ENCODE measurements around the gene MYO3B. TPM values are rescaled to one million over a fixed set of nuclear protein-coding genes. Genes with fewer than 3 reads are reported as not detected.
"Not testable (repeated sequence)": the region's sequence is repeated elsewhere in the genome, so short reads cannot be mapped to it uniquely, and the experiment has no call there.

The MYO3B gene
- total RNA-seq, 8 experiments from 2014 or later, result 0.11 to 5.1 (median 0.98) TPM

- no peak for ATAC-seq (replicated peaks in 6 of 8)
- in situ Hi-C loops (cut with MboI; ENCODE audit: low pct_unique_long_range_greater_than_20kb in 2 of 9, low sequenced_read_pairs in 9 of 9, unreplicated experiment in 9 of 9), result no loop called here
- no peak overlapping the region for H3K27ac ChIP-seq
- 50 to 100% (median 85%) methylated on average over 1 to 4 of the region's 4 CpGs; no CpG with 5 or more reads in 1 of the 10 experiments for WGBS, 10 experiments
- no peaks in the 10 kb centered on the region for H3K4me1 ChIP-seq (replicated peaks in 1 of 2)
- H3K4me3 ChIP-seq, result no peak overlapping the region
Observed at GRCh38 chr2:170262806-170263205, 84.9 kb downstream of the MYO3B start.

DNA sequence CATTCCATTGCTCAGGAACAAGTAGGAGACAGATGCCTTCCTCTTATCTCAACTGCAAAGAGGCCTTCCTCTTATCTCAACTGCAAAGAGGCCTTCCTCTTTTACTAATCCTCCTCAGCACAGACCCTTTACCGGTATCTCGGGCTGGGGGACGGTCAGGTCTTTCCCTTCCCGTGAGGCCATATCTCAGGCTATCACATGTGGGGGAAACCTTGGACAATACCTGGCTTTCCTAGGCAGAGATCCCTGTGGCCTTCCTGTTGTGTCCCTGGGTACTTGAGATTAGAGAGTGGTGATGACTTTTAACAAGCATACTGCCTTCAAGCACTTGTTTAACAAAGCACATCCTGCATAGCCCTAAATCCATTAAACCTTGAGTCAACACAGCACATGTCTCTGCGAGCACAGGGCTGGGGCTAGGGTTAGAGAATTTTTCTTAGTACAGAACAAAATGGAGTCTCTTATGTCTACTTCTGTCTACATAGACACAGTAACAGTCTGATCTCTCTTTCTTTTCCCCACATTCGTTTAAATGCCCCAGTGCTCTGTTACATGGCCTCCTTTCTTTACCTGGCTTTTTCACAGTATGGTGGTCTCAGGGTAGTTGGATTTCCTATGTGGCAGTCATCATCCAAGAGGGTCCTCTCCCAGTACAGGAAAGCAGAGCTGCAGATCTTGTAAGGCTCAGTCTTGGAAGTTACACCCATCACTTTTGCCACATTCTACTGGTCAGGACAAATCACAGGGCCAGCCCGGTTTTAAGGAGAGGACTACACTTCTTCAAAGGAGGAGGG lies 86.0 kb downstream of the MYO3B start:
- in situ Hi-C loops (cut with MboI; ENCODE audit: low pct_unique_long_range_greater_than_20kb in 2 of 9, low sequenced_read_pairs in 9 of 9, unreplicated experiment in 9 of 9); H3K4me3 ChIP-seq; H3K27ac ChIP-seq; ATAC-seq (replicated peaks in 6 of 8); H3K4me1 ChIP-seq (replicated peaks in 1 of 2): not testable (repeated sequence)
- 10 to 87% (median 75%) methylated on average over 1 to 7 of the region's 7 CpGs; no CpG with 5 or more reads in 4 of the 10 experiments for WGBS, 10 experiments

DNA sequence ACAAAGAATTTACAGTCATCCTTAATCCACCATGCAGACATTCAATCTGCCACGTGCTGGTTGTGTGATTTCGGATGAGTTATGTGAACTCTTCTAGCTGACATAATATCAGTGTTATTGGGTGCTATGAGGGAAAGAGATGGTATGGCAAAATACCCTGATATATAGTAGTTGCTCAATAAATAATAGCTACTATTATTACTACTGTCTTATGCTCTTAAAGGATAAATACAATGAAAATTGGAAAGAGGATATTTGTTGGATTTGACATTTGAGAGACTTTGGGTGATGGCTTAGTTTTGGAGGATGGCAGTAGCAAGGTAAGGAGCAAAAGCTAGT lies 86.5 kb downstream of the MYO3B start:
- in situ Hi-C loops (cut with MboI; ENCODE audit: low pct_unique_long_range_greater_than_20kb in 2 of 9, low sequenced_read_pairs in 9 of 9, unreplicated experiment in 9 of 9), result no loop called here
- no peaks in the 10 kb centered on the region for H3K4me1 ChIP-seq (replicated peaks in 1 of 2)

DNA sequence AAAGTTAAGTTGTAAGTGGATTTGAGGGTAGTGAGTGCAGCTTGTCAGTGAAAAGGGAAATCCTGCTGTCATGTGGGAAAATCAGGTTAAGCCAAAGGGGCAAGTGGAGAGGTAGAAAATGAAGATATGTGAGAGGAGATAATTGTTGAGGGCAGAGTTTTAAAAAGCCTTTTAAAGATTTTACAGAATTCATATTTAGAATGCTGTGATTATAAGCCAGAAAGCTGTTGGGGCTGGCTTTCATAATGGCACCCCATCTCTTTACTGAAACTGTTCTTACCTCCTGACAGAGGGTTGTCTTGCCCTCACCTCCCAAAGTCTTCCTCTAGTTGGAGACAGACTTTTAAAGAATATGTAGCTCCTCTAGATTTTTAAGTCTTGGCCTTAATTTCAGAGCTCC lies 86.9 kb downstream of the MYO3B start:
- Histone ChIP-seq H3K4me1 (replicated peaks in 1 of 2) (no peaks in the 10 kb centered on the region), H3K27ac (no peak overlapping the region), H3K4me3 (no peak overlapping the region)
- no peak for ATAC-seq (replicated peaks in 6 of 8)
- in situ Hi-C loops (cut with MboI; ENCODE audit: low pct_unique_long_range_greater_than_20kb in 2 of 9, low sequenced_read_pairs in 9 of 9, unreplicated experiment in 9 of 9), result no loop called here

More for the DNA sequence above, 86.5 kb downstream of the MYO3B start:
- ATAC-seq (replicated peaks in 6 of 8), result no peak
- 20 to 94% (median 79%) methylated on average over 1 to 2 of the region's 2 CpGs; no CpG with 5 or more reads in 5 of the 10 experiments for WGBS, 10 experiments
- Histone ChIP-seq H3K4me3 (no peak overlapping the region), H3K27ac (no peak overlapping the region)

DNA sequence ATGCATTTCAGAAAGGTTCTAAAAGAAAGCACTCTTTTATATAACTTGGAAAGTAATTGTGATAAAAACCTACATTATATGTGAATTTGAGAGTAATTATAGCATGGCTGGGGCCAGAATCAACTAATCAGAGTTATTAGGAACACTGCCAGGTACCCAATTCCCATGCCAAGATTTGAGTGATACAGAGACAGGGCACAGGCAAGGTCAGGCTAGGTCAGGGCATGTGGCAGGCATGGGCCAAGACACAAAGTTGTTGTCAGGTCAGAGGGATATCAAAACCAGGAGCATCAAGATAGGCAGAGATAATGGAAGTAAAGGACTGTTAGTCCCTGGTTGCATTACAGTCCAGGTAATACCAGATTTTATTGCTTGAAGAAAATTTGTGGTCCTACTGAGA lies 87.4 kb downstream of the MYO3B start:
- in situ Hi-C loops (cut with MboI; ENCODE audit: low pct_unique_long_range_greater_than_20kb in 2 of 9, low sequenced_read_pairs in 9 of 9, unreplicated experiment in 9 of 9), result no loop called here
- H3K4me3 ChIP-seq, result no peak overlapping the region
- ATAC-seq (replicated peaks in 6 of 8), result no peak
- no peaks in the 10 kb centered on the region for H3K4me1 ChIP-seq (replicated peaks in 1 of 2)
- no peak overlapping the region for H3K27ac ChIP-seq

- Histone ChIP-seq H3K4me1 (replicated peaks in 1 of 2) (no peaks in the 10 kb centered on the region), H3K27ac (no peak overlapping the region), H3K4me3 (no peak overlapping the region)
- in situ Hi-C loops (cut with MboI; ENCODE audit: low pct_unique_long_range_greater_than_20kb in 2 of 9, low sequenced_read_pairs in 9 of 9, unreplicated experiment in 9 of 9), result no loop called here
- ATAC-seq (replicated peaks in 6 of 8), result no peak
- WGBS, 10 experiments, result 9 to 88% (median 37%) methylated on average over 1 of the region's 1 CpG; no CpG with 5 or more reads in 4 of the 10 experiments
Observed at GRCh38 chr2:170266358-170266757, 88.4 kb downstream of the MYO3B start.

DNA sequence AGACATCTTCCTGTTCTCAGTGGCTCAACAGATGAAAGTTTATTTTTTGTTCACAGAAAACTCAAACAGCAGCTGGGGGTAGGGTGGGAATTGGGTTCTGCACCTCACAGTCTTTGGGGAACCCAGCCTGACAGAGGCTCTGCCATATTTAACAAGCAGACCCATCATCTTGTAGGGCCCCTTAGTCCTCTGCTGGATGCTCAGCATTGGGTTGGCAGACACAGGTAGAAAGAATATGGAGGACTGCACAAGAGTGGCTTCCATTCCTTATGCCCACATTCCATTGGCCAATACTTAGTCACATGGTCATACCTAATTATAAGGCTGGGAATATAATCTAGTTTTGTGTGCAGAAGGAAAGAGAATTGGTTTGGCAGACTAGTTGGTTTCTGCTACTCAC lies 89.1 kb downstream of the MYO3B start:
- H3K4me3 ChIP-seq, result no peak overlapping the region
- ATAC-seq (replicated peaks in 6 of 8), result no peak
- in situ Hi-C loops (cut with MboI; ENCODE audit: low pct_unique_long_range_greater_than_20kb in 2 of 9, low sequenced_read_pairs in 9 of 9, unreplicated experiment in 9 of 9), result no loop called here
- no peak overlapping the region for H3K27ac ChIP-seq
- no peaks in the 10 kb centered on the region for H3K4me1 ChIP-seq (replicated peaks in 1 of 2)

DNA sequence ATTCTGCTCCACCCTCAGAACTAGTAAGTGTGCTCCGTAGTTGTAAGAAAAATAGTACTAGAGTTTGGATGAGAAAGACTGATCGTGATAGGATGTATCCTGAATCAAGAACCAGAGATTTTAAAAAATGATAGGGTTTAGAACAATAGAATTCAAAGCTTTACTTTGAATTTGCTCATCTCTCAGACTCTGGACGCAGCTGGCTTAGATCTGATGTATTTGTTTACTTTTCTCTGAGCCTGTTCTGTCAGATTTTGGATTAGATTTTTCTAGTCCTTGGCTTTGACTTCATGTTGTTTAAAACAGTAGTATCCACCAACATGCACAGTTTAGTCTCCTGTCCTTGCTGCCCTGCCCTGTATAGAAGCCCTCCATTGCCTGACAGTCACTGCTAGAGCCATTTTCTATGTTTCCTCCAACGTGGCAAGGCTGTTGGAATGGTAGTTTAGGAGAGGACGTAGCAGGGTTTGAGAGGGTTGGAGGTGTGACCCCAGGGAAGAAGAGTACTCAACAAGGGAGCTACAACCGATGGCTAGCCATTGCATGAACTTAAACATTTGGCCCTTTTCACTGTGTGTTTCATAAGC lies 92.4 kb downstream of the MYO3B start:
- ATAC-seq (replicated peaks in 6 of 8), result no peak
- no peak overlapping the region for H3K4me3 ChIP-seq
- 19 to 85% (median 70%) methylated on average over 1 to 6 of the region's 6 CpGs for WGBS, 10 experiments
- in situ Hi-C loops (cut with MboI; ENCODE audit: low pct_unique_long_range_greater_than_20kb in 2 of 9, low sequenced_read_pairs in 9 of 9, unreplicated experiment in 9 of 9), result no loop called here
- H3K4me1 ChIP-seq (replicated peaks in 1 of 2), result no peaks in the 10 kb centered on the region
- H3K27ac ChIP-seq, result no peak overlapping the region

- ATAC-seq (replicated peaks in 6 of 8), result peak in 3 of 8 experiments; percentile 11 to 79 (median 74)
- WGBS, 10 experiments, result 88 to 100% (median 100%) methylated on average over 1 of the region's 1 CpG; no CpG with 5 or more reads in 6 of the 10 experiments
- in situ Hi-C loops (cut with MboI; ENCODE audit: low pct_unique_long_range_greater_than_20kb in 2 of 9, low sequenced_read_pairs in 9 of 9, unreplicated experiment in 9 of 9), result no loop called here
- no peak overlapping the region for H3K27ac ChIP-seq
- no peak overlapping the region for H3K4me3 ChIP-seq
- peaks cover 4 to 5% of the 10 kb centered on the region in 2 donors for H3K4me1 ChIP-seq (replicated peaks in 1 of 2)
Observed at GRCh38 chr2:170271340-170271739, 93.4 kb downstream of the MYO3B start.

- in situ Hi-C loops (cut with MboI; ENCODE audit: low pct_unique_long_range_greater_than_20kb in 2 of 9, low sequenced_read_pairs in 9 of 9, unreplicated experiment in 9 of 9), result no loop called here
- ATAC-seq (replicated peaks in 6 of 8), result no peak
- 16 to 97% (median 62%) methylated on average over 1 to 3 of the region's 3 CpGs; no CpG with 5 or more reads in 2 of the 10 experiments for WGBS, 10 experiments
Observed at GRCh38 chr2:170276056-170276455, 98.1 kb downstream of the MYO3B start.

GRCh38 chr2:170276925-170277629 lies 99.1 kb downstream of the MYO3B start:
- Histone ChIP-seq H3K4me1 (replicated peaks in 1 of 2) (peaks cover 18 to 28% of the 10 kb centered on the region in 2 donors), H3K27ac (peak overlapping the region; percentile 41 to 54), H3K4me3 (no peak overlapping the region)
- in situ Hi-C loops (cut with MboI; ENCODE audit: low pct_unique_long_range_greater_than_20kb in 2 of 9, low sequenced_read_pairs in 9 of 9, unreplicated experiment in 9 of 9), result no loop called here
- 20 to 50% (median 35%) methylated on average over 1 to 2 of the region's 2 CpGs; no CpG with 5 or more reads in 6 of the 10 experiments for WGBS, 10 experiments
- ATAC-seq (replicated peaks in 6 of 8), result peak in 7 of 8 experiments; percentile 20 to 95 (median 91)

More at GRCh38 chr2:170276056-170276455, 98.1 kb downstream of the MYO3B start:
- Histone ChIP-seq H3K4me1 (replicated peaks in 1 of 2) (peaks cover 18 to 28% of the 10 kb centered on the region in 2 donors), H3K27ac (no peak overlapping the region), H3K4me3 (no peak overlapping the region)

DNA sequence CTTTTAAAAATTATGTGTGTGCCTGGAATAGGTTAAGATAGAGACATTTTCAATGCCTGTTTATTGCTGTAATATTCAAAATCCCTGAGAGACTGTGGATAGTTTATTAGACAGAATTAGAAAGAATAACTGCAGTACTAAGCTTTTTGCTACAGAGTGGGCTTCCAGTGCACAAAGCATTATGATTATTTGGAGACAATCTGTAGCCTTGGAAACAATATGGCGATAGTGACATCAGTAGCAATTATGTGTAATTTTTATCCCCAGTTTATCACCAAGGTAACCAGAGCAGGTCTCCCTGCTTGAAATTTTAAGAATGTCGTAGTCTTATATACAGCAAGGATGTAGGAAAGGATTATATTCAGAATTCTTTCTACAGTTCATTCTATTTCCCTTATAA lies 100.0 kb downstream of the MYO3B start:
- peaks cover 18 to 28% of the 10 kb centered on the region in 2 donors for H3K4me1 ChIP-seq (replicated peaks in 1 of 2)
- no peak overlapping the region for H3K4me3 ChIP-seq
- 0 to 100% (median 83%) methylated on average over 1 to 2 of the region's 2 CpGs for WGBS, 10 experiments
- peak overlapping the region; percentile 31 to 41 for H3K27ac ChIP-seq
- in situ Hi-C loops (cut with MboI; ENCODE audit: low pct_unique_long_range_greater_than_20kb in 2 of 9, low sequenced_read_pairs in 9 of 9, unreplicated experiment in 9 of 9), result no loop called here
- peak in 3 of 8 experiments; percentile 21 to 56 (median 38) for ATAC-seq (replicated peaks in 6 of 8)

DNA sequence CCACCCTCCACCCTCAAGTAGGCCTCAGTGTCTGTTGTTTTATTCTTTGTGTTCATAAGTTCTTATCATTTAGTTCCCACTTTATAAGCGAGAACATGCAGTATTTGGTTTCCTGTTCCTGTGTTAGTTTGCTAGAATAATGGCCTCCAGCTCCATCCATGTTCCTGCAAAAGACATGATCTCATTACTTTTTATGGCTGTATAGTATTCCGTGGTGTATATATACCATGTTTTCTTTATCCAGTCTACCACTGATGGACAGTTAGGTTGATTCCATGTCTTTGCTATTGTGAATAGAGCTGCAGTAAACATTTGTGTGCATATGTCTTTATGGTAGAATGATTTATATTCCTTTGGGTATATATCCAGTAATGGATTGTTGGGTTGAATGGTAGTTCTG lies 101.7 kb downstream of the MYO3B start:
- ATAC-seq (replicated peaks in 6 of 8); in situ Hi-C loops (cut with MboI; ENCODE audit: low pct_unique_long_range_greater_than_20kb in 2 of 9, low sequenced_read_pairs in 9 of 9, unreplicated experiment in 9 of 9); H3K27ac ChIP-seq; H3K4me3 ChIP-seq: not testable (repeated sequence)
- WGBS, 10 experiments, result 13 to 100% (median 65%) methylated on average over 1 to 2 of the region's 2 CpGs; no CpG with 5 or more reads in 2 of the 10 experiments
- peaks cover 18 to 28% of the 10 kb centered on the region in 2 donors for H3K4me1 ChIP-seq (replicated peaks in 1 of 2)

All from motor neuron (in vitro differentiated cells).